AG04450 (cell line): ENCODE measurements around the gene ATXN1. TPM values are rescaled to one million over a fixed set of nuclear protein-coding genes. Genes with fewer than 3 reads are reported as not detected.

ENCODE experiments used
- CTCF ChIA-PET: fragments of 300-600, 350-600 bp; formaldehyde crosslinking; extraction: SDS; loops from one replicate; lab custom pipeline; 2022; ENCODE audit warnings: antibody characterized with exemption, inconsistent platforms; lab: Charles Lee
- POLR2A ChIA-PET: fragments of 350-600 bp; formaldehyde crosslinking; extraction: SDS; loops from one replicate; lab custom pipeline; 2021; ENCODE audit warnings: antibody characterized with exemption, inconsistent platforms; lab: Yijun Ruan, JAX
- DNase-seq: peaks from one replicate; pipeline ENCODE4 v3.0.0-alpha.2; 2011; ENCODE audit warnings: low read depth, low spot score
- H3K27ac ChIP-seq: one replicate; pipeline ENCODE4 v1.5.1; 2012; ENCODE audit warnings: low read depth, low read length, control low read depth
- H3K27me3 ChIP-seq: one replicate; pipeline ENCODE4 v1.6.0; 2012; ENCODE audit warnings: low read length; ENCODE audit not compliant: control insufficient read depth, insufficient read depth
- H3K4me3 ChIP-seq: 2 replicates; pipeline ENCODE4 v1.5.1; 2011; ENCODE audit warnings: mild to moderate bottlenecking, low read depth, low read length, control low read depth
- H3K9me3 ChIP-seq: 2 replicates; pipeline ENCODE4 v1.5.1; 2012; ENCODE audit warnings: low read length; ENCODE audit not compliant: control insufficient read depth, insufficient read depth
- polyA plus RNA-seq: library from polyadenylated mRNA; depleted of rRNA; stranded (reverse); fragments of >200 nt; gene quantifications from 2 replicates; pipeline ENCODE4 v1.2.3, GENCODE V29; 2011
- TF ChIP-seq, protein P1 (sequence below): IDR thresholded peaks from 2 replicates; pipeline ENCODE4 v1.5.1; 2011; ENCODE audit warnings: low read depth, low read length, control low read depth, inconsistent platforms

ATXN1 gene
- polyA plus RNA-seq, 1 experiment: 12.6 TPM

DNA sequence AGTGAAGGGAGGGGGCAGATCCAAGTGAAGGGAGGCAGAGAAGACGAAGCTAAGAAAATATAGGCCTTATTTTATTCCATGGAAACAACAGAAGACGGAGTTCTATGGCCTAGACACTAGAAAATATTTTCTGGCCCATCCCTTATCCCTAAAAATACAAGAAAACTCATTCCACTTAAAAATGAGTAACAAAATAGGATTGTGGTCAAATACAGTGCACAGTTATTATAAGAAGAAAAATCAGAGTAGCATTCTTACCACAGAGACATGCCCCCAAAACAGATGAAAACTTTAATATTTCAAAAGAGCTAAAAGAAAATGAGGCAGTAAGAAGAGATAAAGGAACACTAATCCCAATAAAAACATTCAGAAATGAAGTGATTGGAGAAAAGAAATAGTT is 320.0 kb downstream of the ATXN1 start:
- peak overlapping the region; percentile 24 for H3K27ac ChIP-seq
- no peaks in the 10 kb centered on the region for H3K27me3 ChIP-seq
- TF ChIP-seq, protein P1, sequence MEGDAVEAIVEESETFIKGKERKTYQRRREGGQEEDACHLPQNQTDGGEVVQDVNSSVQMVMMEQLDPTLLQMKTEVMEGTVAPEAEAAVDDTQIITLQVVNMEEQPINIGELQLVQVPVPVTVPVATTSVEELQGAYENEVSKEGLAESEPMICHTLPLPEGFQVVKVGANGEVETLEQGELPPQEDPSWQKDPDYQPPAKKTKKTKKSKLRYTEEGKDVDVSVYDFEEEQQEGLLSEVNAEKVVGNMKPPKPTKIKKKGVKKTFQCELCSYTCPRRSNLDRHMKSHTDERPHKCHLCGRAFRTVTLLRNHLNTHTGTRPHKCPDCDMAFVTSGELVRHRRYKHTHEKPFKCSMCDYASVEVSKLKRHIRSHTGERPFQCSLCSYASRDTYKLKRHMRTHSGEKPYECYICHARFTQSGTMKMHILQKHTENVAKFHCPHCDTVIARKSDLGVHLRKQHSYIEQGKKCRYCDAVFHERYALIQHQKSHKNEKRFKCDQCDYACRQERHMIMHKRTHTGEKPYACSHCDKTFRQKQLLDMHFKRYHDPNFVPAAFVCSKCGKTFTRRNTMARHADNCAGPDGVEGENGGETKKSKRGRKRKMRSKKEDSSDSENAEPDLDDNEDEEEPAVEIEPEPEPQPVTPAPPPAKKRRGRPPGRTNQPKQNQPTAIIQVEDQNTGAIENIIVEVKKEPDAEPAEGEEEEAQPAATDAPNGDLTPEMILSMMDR: no peak
- ChIA-PET CTCF (no interaction called here), POLR2A (no interaction called here)
- no peaks in the 10 kb centered on the region for H3K9me3 ChIP-seq
- DNase-seq: no peak
- no peak overlapping the region for H3K4me3 ChIP-seq

DNA sequence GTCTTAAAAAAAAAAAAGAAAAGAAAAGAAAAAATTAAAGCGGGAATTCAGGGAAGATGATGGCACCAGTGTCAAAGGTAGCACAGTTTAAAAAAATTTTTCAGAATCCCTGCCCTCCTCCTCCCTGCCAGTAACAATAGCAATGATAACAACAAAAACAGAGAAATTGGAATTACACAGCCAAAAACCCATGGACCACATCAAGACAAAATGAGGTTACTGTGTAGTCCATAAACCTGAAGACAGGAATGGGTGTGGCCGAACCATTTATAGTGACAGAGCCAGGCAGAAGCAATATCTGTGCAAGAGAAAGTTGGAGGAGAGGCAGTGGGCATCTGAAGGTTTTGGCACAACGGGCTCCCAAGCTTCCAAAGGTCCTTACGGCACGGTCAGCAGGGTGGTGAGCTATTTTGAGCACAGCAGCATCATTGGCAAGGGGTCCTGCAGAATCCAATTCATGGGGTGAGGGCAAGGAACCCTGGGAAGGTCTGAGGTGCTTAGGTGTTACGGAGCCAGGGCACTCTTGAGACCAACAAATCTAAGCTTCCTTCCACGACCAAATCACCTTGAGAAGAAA is 320.5 kb downstream of the ATXN1 start:
- Histone ChIP-seq H3K4me3 (no peak overlapping the region), H3K27ac (peak overlapping the region; percentile 24), H3K9me3 (no peaks in the 10 kb centered on the region), H3K27me3 (no peaks in the 10 kb centered on the region)
- TF ChIP-seq, protein P1: no peak
- POLR2A ChIA-PET: no interaction called here
- no peak for DNase-seq
- CTCF ChIA-PET: no interaction called here

DNA sequence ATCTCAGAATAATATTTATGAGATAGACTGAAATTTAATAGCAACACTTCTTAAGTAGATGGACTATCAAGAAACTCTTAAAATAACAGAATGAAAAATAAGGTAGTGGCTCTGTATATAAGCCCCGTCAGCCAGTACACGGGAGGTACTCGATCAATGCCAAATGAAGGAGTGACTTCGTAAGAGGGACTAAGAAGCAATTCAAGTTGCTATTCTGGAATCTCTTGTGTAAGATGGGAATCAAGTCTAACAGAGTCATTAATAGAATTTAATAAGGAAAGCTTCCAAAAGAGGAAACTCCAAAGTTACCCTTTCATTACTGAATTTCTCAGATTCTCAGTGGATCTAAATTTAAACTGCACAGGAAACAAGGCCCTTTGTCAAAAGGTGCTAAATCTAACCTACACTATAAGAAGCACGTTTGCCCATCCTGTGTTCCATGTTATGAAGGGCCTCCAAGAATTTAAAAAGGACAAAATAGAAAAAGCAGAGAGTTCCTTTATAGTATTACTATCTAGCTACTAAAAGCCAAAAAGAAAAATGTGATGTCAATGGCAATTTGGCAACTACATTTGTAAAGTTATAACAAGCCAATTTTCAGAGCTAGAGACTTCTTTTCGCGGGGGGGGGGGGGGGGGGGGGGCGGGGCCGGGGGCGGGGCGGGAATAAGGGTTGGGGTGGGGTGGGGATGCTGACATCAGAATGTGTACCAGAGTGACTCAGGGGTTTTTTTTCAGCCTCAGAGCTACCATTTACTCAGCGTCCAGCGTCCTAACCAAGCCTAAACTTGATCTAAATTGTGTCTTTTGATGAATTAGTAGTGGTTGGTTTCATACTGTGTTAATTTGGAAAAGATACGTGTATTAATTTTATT is 322.3 kb downstream of the ATXN1 start:
- DNase-seq: peak; percentile 4
- ChIA-PET CTCF (interaction anchor here (1.0 to 1.5 kb wide), 3 partner anchors 36 to 324 kb away, joined by 3 to 4 read pairs (median 3); no protein-coding TSS in a partner anchor), POLR2A (interaction anchor here (1.0 kb wide), 1 partner anchor 12 kb away, joined by 5 read pairs; no protein-coding TSS in a partner anchor)
- H3K9me3 ChIP-seq: no peaks in the 10 kb centered on the region
- no peak overlapping the region for H3K27ac ChIP-seq
- TF ChIP-seq, protein P1: no peak
- H3K4me3 ChIP-seq: no peak overlapping the region
- H3K27me3 ChIP-seq: no peaks in the 10 kb centered on the region

DNA sequence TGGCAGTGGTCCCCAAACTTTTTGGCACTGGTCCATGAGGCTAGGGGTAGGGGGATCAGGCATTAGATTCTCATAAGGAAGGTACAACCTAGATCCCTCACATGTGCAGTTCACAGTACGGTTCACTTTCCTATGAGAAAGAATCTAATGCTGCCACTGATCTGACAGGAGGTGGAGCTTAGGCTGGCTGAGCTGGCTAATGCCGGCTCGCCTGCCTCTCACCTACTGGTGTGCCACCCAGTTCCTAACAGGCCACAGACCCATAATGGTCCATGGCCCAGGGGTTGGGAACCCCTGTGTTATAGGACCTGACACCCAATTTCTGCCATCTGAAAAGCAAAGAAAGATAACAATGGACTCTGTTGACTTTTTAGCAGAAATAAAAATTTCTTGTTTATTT is 323.3 kb downstream of the ATXN1 start:
- Histone ChIP-seq H3K4me3 (no peak overlapping the region), H3K27ac (no peak overlapping the region), H3K9me3 (no peaks in the 10 kb centered on the region), H3K27me3 (no peaks in the 10 kb centered on the region)
- TF ChIP-seq, protein P1: no peak
- no peak for DNase-seq
- ChIA-PET CTCF (interaction anchor here (1.1 kb wide), 1 partner anchor 28 kb away, joined by 3 read pairs; no protein-coding TSS in a partner anchor), POLR2A (no interaction called here)

DNA sequence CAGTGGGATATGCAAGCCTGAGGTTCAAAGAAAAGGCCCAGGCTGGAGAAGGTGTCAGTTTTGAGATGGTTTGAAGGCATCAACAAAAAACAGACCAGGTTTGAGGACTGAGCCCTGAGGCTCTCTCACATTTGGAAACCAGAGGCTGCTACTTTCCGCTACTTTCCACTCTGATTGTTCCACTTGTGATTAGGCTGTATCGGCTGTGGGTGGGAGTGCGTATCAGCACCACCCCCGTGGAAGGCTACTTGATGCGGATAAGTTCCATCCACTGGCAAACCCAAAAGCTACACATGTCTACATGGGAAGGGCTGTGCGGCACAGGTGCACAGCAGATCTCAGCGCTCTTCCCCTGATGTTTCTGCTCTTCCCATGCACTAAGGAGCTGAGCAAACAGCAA is 324.2 kb downstream of the ATXN1 start:
- TF ChIP-seq, protein P1: no peak
- ChIA-PET CTCF (interaction anchor here (0.8 to 1.3 kb wide), 3 partner anchors 27 to 309 kb away, joined by 3 read pairs; no protein-coding TSS in a partner anchor), POLR2A (no interaction called here)

More for the DNA sequence above, 324.2 kb downstream of the ATXN1 start:
- no peak for DNase-seq
- no peak overlapping the region for H3K4me3 ChIP-seq
- H3K27ac ChIP-seq: no peak overlapping the region
- no peaks in the 10 kb centered on the region for H3K27me3 ChIP-seq
- no peaks in the 10 kb centered on the region for H3K9me3 ChIP-seq
